ENCODE data around the gene CHMP5.
"Not testable (repeated sequence)": the region's sequence is repeated elsewhere in the genome, so short reads cannot be mapped to it uniquely, and the experiment has no call there.

CHMP5 gene

GRCh38 chr9:33285502-33285901 lies 20.7 kb downstream of the CHMP5 start:
- DNase-seq, result no peak

- DNase-seq, result peak; percentile 58
Observed at GRCh38 chr9:33287087-33287490, 22.2 kb downstream of the CHMP5 start.

- DNase-seq, result no peak
Observed at GRCh38 chr9:33288235-33288634, 23.4 kb downstream of the CHMP5 start.

GRCh38 chr9:33288828-33289483 lies 24.1 kb downstream of the CHMP5 start:
- DNase-seq, result no peak

GRCh38 chr9:33289496-33289895 lies 24.6 kb downstream of the CHMP5 start:
- DNase-seq, result no peak

GRCh38 chr9:33289936-33290246 lies 25.0 kb downstream of the CHMP5 start:
- DNase-seq, result no peak

GRCh38 chr9:33290247-33291030 lies 25.6 kb downstream of the CHMP5 start, which contains the start of gene NFX1:
NFX1 (plus strand) TSS chr9:33290516; CDS start chr9:33290573, 57 bp downstream.
- DNase-seq, result peak; percentile 94

GRCh38 chr9:33291031-33291397 lies 26.2 kb downstream of the CHMP5 start:
- no peak for DNase-seq

GRCh38 chr9:33291901-33292300 lies 27.1 kb downstream of the CHMP5 start:
- no peak for DNase-seq

GRCh38 chr9:33293782-33294181 lies 28.9 kb downstream of the CHMP5 start:
- no peak for DNase-seq

GRCh38 chr9:33294670-33295432 lies 30.0 kb downstream of the CHMP5 start:
- DNase-seq, result no peak

- no peak for DNase-seq
Observed at GRCh38 chr9:33295571-33295970, 30.7 kb downstream of the CHMP5 start.

GRCh38 chr9:33297432-33297831 lies 32.6 kb downstream of the CHMP5 start:
- DNase-seq, result no peak

- DNase-seq, result no peak
Observed at GRCh38 chr9:33300546-33300945, 35.7 kb downstream of the CHMP5 start.

- no peak for DNase-seq
Observed at GRCh38 chr9:33304362-33304761, 39.5 kb downstream of the CHMP5 start.

- no peak for DNase-seq
Observed at GRCh38 chr9:33306037-33306436, 41.2 kb downstream of the CHMP5 start.

- no peak for DNase-seq
Observed at GRCh38 chr9:33307067-33307466, 42.2 kb downstream of the CHMP5 start.

- DNase-seq, result no peak
Observed at GRCh38 chr9:33309903-33310302, 45.1 kb downstream of the CHMP5 start.

GRCh38 chr9:33310748-33311147 lies 45.9 kb downstream of the CHMP5 start:
- no peak for DNase-seq

- no peak for DNase-seq
Observed at GRCh38 chr9:33311953-33312352, 47.1 kb downstream of the CHMP5 start.

- DNase-seq, result no peak
Observed at GRCh38 chr9:33315371-33315770, 50.5 kb downstream of the CHMP5 start.

GRCh38 chr9:33317136-33317535 lies 52.3 kb downstream of the CHMP5 start:
- not testable (repeated sequence) for DNase-seq

GRCh38 chr9:33318225-33318624 lies 53.4 kb downstream of the CHMP5 start:
- no peak for DNase-seq

GRCh38 chr9:33318781-33319180 lies 53.9 kb downstream of the CHMP5 start:
- DNase-seq, result no peak

Measured in NCI-H1436 (cell line).